Psoas muscle (tissue), 8 donors: Measurements from ENCODE around the gene FSTL4. TPM values are rescaled to one million over a fixed set of nuclear protein-coding genes. Genes with fewer than 3 reads are reported as not detected.

ENCODE experiments used
- ATAC-seq, 4 donors: fragments of 200-7000 bp; cut with Tn5 transposase; one replicate each; pipeline ENCODE4 v1.9.1; 2020; ENCODE audit warnings: moderate library complexity in 3 of 4, mild to moderate bottlenecking in 2 of 4
- DNase-seq, 2 donors: peaks; one replicate each; pipeline ENCODE4 v3.0.0-alpha.2; 2020
- H3K27ac ChIP-seq: fragments of 200-600 bp; one replicate; pipeline ENCODE4 v1.8.0; 2022
- H3K27me3 ChIP-seq, 3 donors: fragments of 200-600 bp in 1 of 3; one replicate each; pipeline versions ENCODE4 v1.6.1 to v1.8.0; 2013 to 2022; ENCODE audit warnings: low read length in 2 of 3, mild to moderate bottlenecking in 2 of 3, moderate library complexity in 1 of 3; ENCODE audit not compliant: insufficient read depth in 3 of 3
- H3K36me3 ChIP-seq, 2 donors: fragments of 200-600 bp in 1 of 2; one replicate each; pipeline versions ENCODE4 v1.6.1 to v1.8.0; 2013 to 2022; ENCODE audit warnings: low read depth in 1 of 2, mild to moderate bottlenecking in 1 of 2, moderate library complexity in 1 of 2; ENCODE audit not compliant: insufficient read depth in 1 of 2
- H3K4me1 ChIP-seq: fragments of 200-600 bp; one replicate; pipeline ENCODE4 v1.8.0; 2022
- H3K4me3 ChIP-seq: fragments of 200-600 bp; one replicate; pipeline ENCODE4 v1.8.0; 2022; ENCODE audit warnings: mild to moderate bottlenecking
- H3K9me3 ChIP-seq: fragments of 200-600 bp; one replicate; pipeline ENCODE4 v1.8.0; 2022
- CTCF ChIP-seq: fragments of 200-600 bp; IDR thresholded peaks from one replicate; pipeline ENCODE4 v1.8.0; 2022; ENCODE audit warnings: antibody characterized with exemption
- WGBS, 3 donors: extraction: QIAGEN DNeasy Blood & Tissue Kit; methylation state at CpG; one replicate each; pipeline versions ENCODE4 v1.1.6 to v1.1.7; 2013; 5-methylcytosine and 5-hydroxymethylcytosine counted together
- intact Hi-C, 2 donors: fragments of 100-400 bp; cut with DNase I; formaldehyde crosslinking; loops; one replicate each; pipeline versions ENCODE4 v1.11.0 to v1.14.2; 2022
- polyA plus RNA-seq, 3 donors: library from polyadenylated mRNA; stranded (reverse); fragments of 200-250 nt; gene quantifications; one replicate each; pipeline ENCODE4 v1.2.3, GENCODE V29; 2013
- total RNA-seq, 4 donors: library from RNA; stranded (reverse); fragmentation: NEBNext Ultra II Directional in 2 of 4; extraction: Animal tissue kit (Norgen Biotek cat#: 25700) in 2 of 4; gene quantifications; one replicate each; pipeline versions ENCODE4 v1.2.1 to v1.2.4, GENCODE V29; 2021 to 2023
- donor health status: healthy with polysubstance abuse.
- donor health status: DM: no; HTN: no; CAD: no; lungs with moderate emphysema.
- donor health status: Bipolar disorder and iron deficiency.
- donor health status: healthy.
- donor health status: DM: yes; HTN: yes; CAD: no.
- donor health status: DM: no; HTN: no; CAD: no.
- donor health status: DM: no; HTN: no; CAD: no.
- donor health status: DM: yes; HTN: yes; CAD: no.

Gene FSTL4
- total and polyA plus RNA-seq, 7 donors, result 0.07 to 0.81 (median 0.24) TPM

- intact Hi-C loops, result no loop called here
- Histone ChIP-seq H3K36me3 (no peaks in the 10 kb centered on the region), H3K27me3 (peaks cover 0 to 4% (median 0%) of the 10 kb centered on the region in 3 donors), H3K27ac (no peak overlapping the region), H3K4me1 (no peaks in the 10 kb centered on the region), H3K9me3 (no peaks in the 10 kb centered on the region), H3K4me3 (no peak overlapping the region)
- TF ChIP-seq CTCF, result no peak
- ATAC-seq (no peak), DNase-seq (no peak)
- WGBS, 3 donors, result 93 to 98% (median 96%) methylated on average over 5 of the region's 5 CpGs
Measured at GRCh38 chr5:133385346-133385745, 227.0 kb downstream of the FSTL4 start.

- Histone ChIP-seq H3K27me3 (peaks cover 0 to 4% (median 0%) of the 10 kb centered on the region in 3 donors), H3K9me3 (no peaks in the 10 kb centered on the region)
- no peak for ATAC-seq
Measured at GRCh38 chr5:133384903-133385302, 227.4 kb downstream of the FSTL4 start.

GRCh38 chr5:133384120-133384855, 228.1 kb downstream of the FSTL4 start:
- Histone ChIP-seq H3K4me3 (no peak overlapping the region), H3K4me1 (no peaks in the 10 kb centered on the region), H3K27me3 (no peaks in the 10 kb centered on the region), H3K27ac (no peak overlapping the region), H3K36me3 (no peaks in the 10 kb centered on the region), H3K9me3 (no peaks in the 10 kb centered on the region)
- TF ChIP-seq CTCF, result no peak
- ATAC-seq (no peak), DNase-seq (no peak)
- WGBS, 3 donors, result 91 to 92% (median 91%) methylated on average over 12 of the region's 12 CpGs
- intact Hi-C loops, result no loop called here

More at GRCh38 chr5:133384903-133385302, 227.4 kb downstream of the FSTL4 start:
- Histone ChIP-seq H3K4me3 (no peak overlapping the region), H3K36me3 (no peaks in the 10 kb centered on the region), H3K27ac (no peak overlapping the region), H3K4me1 (no peaks in the 10 kb centered on the region)
- WGBS, 3 donors, result 87 to 91% (median 89%) methylated on average over 9 of the region's 9 CpGs
- no peak for TF ChIP-seq CTCF
- intact Hi-C loops, result no loop called here
- no peak for DNase-seq

- H3K27me3 ChIP-seq, result no peaks in the 10 kb centered on the region
- TF ChIP-seq CTCF, result no peak
- 73 to 79% (median 78%) methylated on average over 9 of the region's 9 CpGs for WGBS, 3 donors
- H3K4me1 ChIP-seq, result no peaks in the 10 kb centered on the region
- no peak overlapping the region for H3K27ac ChIP-seq
- intact Hi-C loops, result no loop called here
- H3K4me3 ChIP-seq, result no peak overlapping the region
- DNase-seq, result no peak
- no peaks in the 10 kb centered on the region for H3K36me3 ChIP-seq
- H3K9me3 ChIP-seq, result no peaks in the 10 kb centered on the region
- ATAC-seq, result no peak
Measured at GRCh38 chr5:133383580-133383939, 228.8 kb downstream of the FSTL4 start.
